Measurements from ENCODE around the gene RARB.

DNA sequence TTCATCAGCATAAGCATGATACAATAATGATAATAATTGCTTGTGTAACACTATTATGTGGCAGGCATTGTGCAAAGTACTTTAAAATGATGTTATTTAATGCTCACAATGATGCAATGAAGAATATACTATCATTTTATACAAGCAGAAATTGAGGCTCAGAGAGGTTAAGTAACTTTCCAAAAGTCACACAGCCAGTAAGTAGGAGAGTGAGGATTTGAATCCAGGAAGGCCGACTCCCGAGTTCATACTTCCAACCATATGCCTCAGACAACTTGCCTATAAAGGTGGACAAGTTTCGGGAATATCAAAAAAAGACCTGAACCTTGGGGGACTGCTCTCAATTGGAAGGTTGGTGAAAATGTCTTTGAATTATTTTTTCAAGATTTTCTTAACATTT lies 19.9 kb downstream of the RARB start:
- no peak for TF ChIP-seq ZFP3 (CRISPR knock-in tag; IDR thresholded peaks at IDR 0.05)
- TF ChIP-seq ZNF565 (CRISPR knock-in tag; conservative IDR thresholded peaks at IDR 0.05; ENCODE audit: low read depth), result no peak
- TF ChIP-seq GLIS3 (CRISPR knock-in tag; IDR thresholded peaks at IDR 0.05), result no peak
- TF ChIP-seq ZNF8 (CRISPR knock-in tag; IDR thresholded peaks at IDR 0.05), result no peak
- no peak for TF ChIP-seq ESRRG (CRISPR knock-in tag; IDR thresholded peaks at IDR 0.05)
- no peak for TF ChIP-seq RARB (CRISPR knock-in tag; IDR thresholded peaks at IDR 0.05)
- TF ChIP-seq, protein P1, sequence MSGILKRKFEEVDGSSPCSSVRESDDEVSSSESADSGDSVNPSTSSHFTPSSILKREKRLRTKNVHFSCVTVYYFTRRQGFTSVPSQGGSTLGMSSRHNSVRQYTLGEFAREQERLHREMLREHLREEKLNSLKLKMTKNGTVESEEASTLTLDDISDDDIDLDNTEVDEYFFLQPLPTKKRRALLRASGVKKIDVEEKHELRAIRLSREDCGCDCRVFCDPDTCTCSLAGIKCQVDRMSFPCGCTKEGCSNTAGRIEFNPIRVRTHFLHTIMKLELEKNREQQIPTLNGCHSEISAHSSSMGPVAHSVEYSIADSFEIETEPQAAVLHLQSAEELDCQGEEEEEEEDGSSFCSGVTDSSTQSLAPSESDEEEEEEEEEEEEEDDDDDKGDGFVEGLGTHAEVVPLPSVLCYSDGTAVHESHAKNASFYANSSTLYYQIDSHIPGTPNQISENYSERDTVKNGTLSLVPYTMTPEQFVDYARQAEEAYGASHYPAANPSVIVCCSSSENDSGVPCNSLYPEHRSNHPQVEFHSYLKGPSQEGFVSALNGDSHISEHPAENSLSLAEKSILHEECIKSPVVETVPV (CRISPR knock-in tag; IDR thresholded peaks at IDR 0.05), result no peak
- TF ChIP-seq, protein P2, sequence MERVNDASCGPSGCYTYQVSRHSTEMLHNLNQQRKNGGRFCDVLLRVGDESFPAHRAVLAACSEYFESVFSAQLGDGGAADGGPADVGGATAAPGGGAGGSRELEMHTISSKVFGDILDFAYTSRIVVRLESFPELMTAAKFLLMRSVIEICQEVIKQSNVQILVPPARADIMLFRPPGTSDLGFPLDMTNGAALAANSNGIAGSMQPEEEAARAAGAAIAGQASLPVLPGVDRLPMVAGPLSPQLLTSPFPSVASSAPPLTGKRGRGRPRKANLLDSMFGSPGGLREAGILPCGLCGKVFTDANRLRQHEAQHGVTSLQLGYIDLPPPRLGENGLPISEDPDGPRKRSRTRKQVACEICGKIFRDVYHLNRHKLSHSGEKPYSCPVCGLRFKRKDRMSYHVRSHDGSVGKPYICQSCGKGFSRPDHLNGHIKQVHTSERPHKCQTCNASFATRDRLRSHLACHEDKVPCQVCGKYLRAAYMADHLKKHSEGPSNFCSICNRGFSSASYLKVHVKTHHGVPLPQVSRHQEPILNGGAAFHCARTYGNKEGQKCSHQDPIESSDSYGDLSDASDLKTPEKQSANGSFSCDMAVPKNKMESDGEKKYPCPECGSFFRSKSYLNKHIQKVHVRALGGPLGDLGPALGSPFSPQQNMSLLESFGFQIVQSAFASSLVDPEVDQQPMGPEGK (CRISPR knock-in tag; IDR thresholded peaks at IDR 0.05; ENCODE audit: borderline replicate concordance), result no peak
- TF ChIP-seq TOX (CRISPR knock-in tag; IDR thresholded peaks at IDR 0.05; ENCODE audit: borderline replicate concordance), result no peak
- no peak for TF ChIP-seq ZC3H10 (CRISPR knock-in tag; IDR thresholded peaks at IDR 0.05)

Data from SK-N-SH treated with all-trans-retinoic acid at 6 μM for 48 hours (cell line).